ENCODE results near the gene LONRF2. TPM values are rescaled to one million over a fixed set of nuclear protein-coding genes. Genes with fewer than 3 reads are reported as not detected.

The LONRF2 gene
- total RNA-seq (2021; ENCODE audit: unreplicated experiment) (1.6 TPM), Bru-seq, nascent RNA (percentile 39 among the genes with signal in this experiment), BruChase-seq, experiment 1, labeled RNA remaining after a 6-hour chase (percentile 62 among the genes with signal in this experiment), BruChase-seq, experiment 2, labeled RNA remaining after a 2-hour chase (percentile 62 among the genes with signal in this experiment)
- 0.29 and 0.65 TPM in 2 replicates for polyA plus RNA-seq (2012)
- long read RNA-seq, partial matches to known transcripts = 0 of 2 reads
- long read RNA-seq, other reads (novel, unspliced or antisense) = 2 of 2 reads

- peaks cover 0 to 4% of the 10 kb centered on the region in 2 experiments; a peak in 1 of 4 replicates for H3K9me3 ChIP-seq (ENCODE audit: control insufficient read depth in 1 of 2, insufficient read depth in 1 of 2, low read depth in 1 of 2, low read length in 2 of 2)
- H3K27ac ChIP-seq (ENCODE audit: low read depth, low read length) = no peak within 1 kb of the TSS
- H3K9ac ChIP-seq (ENCODE audit: low read length) = no peak within 1 kb of the TSS
- H3K36me3 ChIP-seq (ENCODE audit: control insufficient read depth in 1 of 2, insufficient read depth in 2 of 2, low read length in 2 of 2) = no peaks in the 10 kb centered on the region
- no peak for ATAC-seq
- no peak within 1 kb of the TSS for H2AFZ ChIP-seq (ENCODE audit: low read depth, low read length, poor library complexity, severe bottlenecking)
- no peaks in the 10 kb centered on the region for H3K9me2 ChIP-seq (ENCODE audit: insufficient read depth)
- ChIA-PET CTCF (no interaction called here), POLR2A (no interaction called here), RAD21 (ENCODE audit: low non-redundant PET in 1 of 2, low total read pairs in 2 of 2, uncharacterized antibody in 2 of 2, unreplicated experiment in 2 of 2) (no interaction called here)
- no peak within 1 kb of the TSS for H3K4me3 ChIP-seq (replicated peaks in 1 of 2; ENCODE audit: low read depth in 1 of 2, low read length in 2 of 2)
- no peak within 1 kb of the TSS for H3K4me2 ChIP-seq (ENCODE audit: low read length)
- H4K20me1 ChIP-seq (ENCODE audit: insufficient read depth) = no peaks in the 10 kb centered on the region
- H3K27me3 ChIP-seq (ENCODE audit: insufficient read depth, low read length) = no peaks in the 10 kb centered on the region
- no peak for DNase-seq (ENCODE audit: low read depth, low spot score)
- H3K79me2 ChIP-seq (ENCODE audit: insufficient read depth, low read length) = no peaks in the 10 kb centered on the region
- BruUV-seq (replicated peaks) = no TSS peak
- intact Hi-C loops (cut with micrococcal nuclease) = no loop called here
- no peak for TF ChIP-seq SP1 (IDR thresholded peaks at IDR 0.05; ENCODE audit: low read depth)
- no peak for TF ChIP-seq RAD21 (IDR thresholded peaks at IDR 0.05; ENCODE audit: low read depth)
- TF ChIP-seq CBX3 (IDR thresholded peaks at IDR 0.05; ENCODE audit: low read depth) = no peak
- no peak for TF ChIP-seq TCF7L2 (IDR thresholded peaks at IDR 0.05; ENCODE audit: borderline replicate concordance, extremely low read depth, insufficient read depth, insufficient read length)
- TF ChIP-seq EZH2phosphoT487 (IDR thresholded peaks at IDR 0.05; ENCODE audit: borderline replicate concordance) = no peak
- no peak for TF ChIP-seq EGR1 (IDR thresholded peaks at IDR 0.05; ENCODE audit: low read depth)
- no peak for TF ChIP-seq ATF3 (IDR thresholded peaks at IDR 0.05)
- TF ChIP-seq MAX (IDR thresholded peaks at IDR 0.05) = no peak
- TF ChIP-seq SIN3A (IDR thresholded peaks at IDR 0.05; ENCODE audit: low read depth) = no peak
- H3K4me1 ChIP-seq (ENCODE audit: control insufficient read depth in 1 of 2, insufficient read depth in 2 of 2, low read length in 2 of 2) = no peaks in the 10 kb centered on the region
Measured at GRCh38 chr2:100321866-100322820, at the start of gene LONRF2. Gene LONRF2 (minus strand): TSS chr2:100322501. CDS start chr2:100322093, 408 bp downstream.

Data from HCT116 (cell line).